K562 (cell line): ENCODE results near the gene RTBDN. TPM values are rescaled to one million over a fixed set of nuclear protein-coding genes. Genes with fewer than 3 reads are reported as not detected.
A peak's percentile ranks its signal among the peaks of the same experiment; 100 is the strongest.

ENCODE experiments used
- ELF4 ChIP-seq: fragments of 450-650 bp; formaldehyde crosslinking; IDR thresholded peaks from 2 replicates; pipeline ENCODE4 v1.4.0; 2022; ENCODE audit warnings: missing genetic modification characterization
- GTF3C2 ChIP-seq: IDR thresholded peaks from 3 replicates; pipeline ENCODE4 v1.6.1; 2011; ENCODE audit warnings: borderline replicate concordance, mild to moderate bottlenecking, moderate library complexity; ENCODE audit not compliant: insufficient read length; ENCODE audit errors: extremely low read depth
- PHB ChIP-seq: fragments of 250-450 bp; sonication (Bioruptor Pico); IDR thresholded peaks from 2 replicates; pipeline ENCODE4 v1.5.0; 2021
- PTTG1 ChIP-seq: fragments of 450-650 bp; IDR thresholded peaks from 2 replicates; pipeline ENCODE4 v1.6.1; 2016; ENCODE audit warnings: low read depth, mild to moderate bottlenecking, missing genetic modification characterization, missing compliant biosample characterization
- RAD21 ChIP-seq, 2 experiments: fragments of 250-450 bp in 1 of 2; fragments of 450-650 bp in 1 of 2; sonication (Bioruptor Pico) in 1 of 2; formaldehyde crosslinking in 1 of 2; IDR thresholded peaks in 1 of 2; conservative IDR thresholded peaks in 1 of 2; 2 replicates each; pipeline versions ENCODE4 v1.4.0 to v1.8.0; 2020 to 2022; ENCODE audit warnings: mild to moderate bottlenecking in 2 of 2, moderate library complexity in 1 of 2
- SRSF9 ChIP-seq: fragments of 200-400 bp; formaldehyde crosslinking; IDR thresholded peaks from 2 replicates; pipeline ENCODE4 v1.6.1; 2017; ENCODE audit warnings: low read depth, low read length, borderline replicate concordance
- ZNF277 ChIP-seq: fragments of 250-450 bp; sonication (Bioruptor Pico); IDR thresholded peaks from 2 replicates; pipeline ENCODE4 v1.8.0; 2022; ENCODE audit warnings: inconsistent platforms, mild to moderate bottlenecking, moderate library complexity, borderline replicate concordance
- ZNF507 ChIP-seq: conservative IDR thresholded peaks from 2 replicates; pipeline ENCODE4 v1.6.1; 2017; ENCODE audit warnings: missing genetic modification characterization, missing compliant biosample characterization
- ZNF639 ChIP-seq, 2 experiments: fragments of 200-800 bp in 1 of 2; sonication (Bioruptor generic) in 1 of 2; sonication (generic) in 1 of 2; formaldehyde crosslinking in 1 of 2; IDR thresholded peaks in 1 of 2; conservative IDR thresholded peaks in 1 of 2; 2 replicates each; pipeline versions ENCODE4 v1.5.0 to v1.6.1; 2016 to 2020; ENCODE audit warnings: missing compliant biosample characterization in 1 of 2, missing genetic modification characterization in 1 of 2, missing genetic modification reagents in 1 of 2
- polyA plus RNA-seq, 8 experiments: library from polyadenylated mRNA; depleted of rRNA in 4 of 8; stranded (reverse) in 5 of 8; unstranded in 3 of 8; fragments of >200 nt; fragmentation: Nextera tagmentation in 2 of 8; fragmentation: Illumina TruSeq in 1 of 8; extraction: Ambion mirVana in 2 of 8; extraction: Trizol in 1 of 8; gene quantifications; 2 replicates each; pipeline versions ENCODE4 v1.2.1 to v1.2.3, GENCODE V29; 2011 to 2014; ENCODE audit warnings: inconsistent platforms in 1 of 8, missing spikeins in 1 of 8
- total RNA-seq, 7 experiments: library from RNA; depleted of rRNA in 6 of 7; stranded (reverse); fragments of >200 nt in 6 of 7; fragmentation: Illumina TruSeq in 2 of 7; extraction: Trizol in 2 of 7; gene quantifications; 2 replicates each; pipeline versions ENCODE4 v1.2.1 to v1.2.3, GENCODE V29; 2011 to 2021; ENCODE audit warnings: low replicate concordance in 1 of 7
- TF ChIP-seq, protein P1 (sequence below): fragments of 150-350 bp; IDR thresholded peaks from 2 replicates; pipeline ENCODE4 v1.6.1; 2014; ENCODE audit warnings: low read depth, mild to moderate bottlenecking, low read length, borderline replicate concordance
- TF ChIP-seq, protein P2 (sequence below): fragments of 450-650 bp; formaldehyde crosslinking; IDR thresholded peaks from 2 replicates; pipeline ENCODE4 v1.4.0; 2020; ENCODE audit warnings: mild to moderate bottlenecking, moderate library complexity

The RTBDN gene
- total and polyA plus RNA-seq, 9 of the 15 experiments (the other 6 are each of a cell fraction or from before 2014, with no cell fraction given): 0.20 to 2.3 (median 0.72) TPM; not detected in 1

DNA sequence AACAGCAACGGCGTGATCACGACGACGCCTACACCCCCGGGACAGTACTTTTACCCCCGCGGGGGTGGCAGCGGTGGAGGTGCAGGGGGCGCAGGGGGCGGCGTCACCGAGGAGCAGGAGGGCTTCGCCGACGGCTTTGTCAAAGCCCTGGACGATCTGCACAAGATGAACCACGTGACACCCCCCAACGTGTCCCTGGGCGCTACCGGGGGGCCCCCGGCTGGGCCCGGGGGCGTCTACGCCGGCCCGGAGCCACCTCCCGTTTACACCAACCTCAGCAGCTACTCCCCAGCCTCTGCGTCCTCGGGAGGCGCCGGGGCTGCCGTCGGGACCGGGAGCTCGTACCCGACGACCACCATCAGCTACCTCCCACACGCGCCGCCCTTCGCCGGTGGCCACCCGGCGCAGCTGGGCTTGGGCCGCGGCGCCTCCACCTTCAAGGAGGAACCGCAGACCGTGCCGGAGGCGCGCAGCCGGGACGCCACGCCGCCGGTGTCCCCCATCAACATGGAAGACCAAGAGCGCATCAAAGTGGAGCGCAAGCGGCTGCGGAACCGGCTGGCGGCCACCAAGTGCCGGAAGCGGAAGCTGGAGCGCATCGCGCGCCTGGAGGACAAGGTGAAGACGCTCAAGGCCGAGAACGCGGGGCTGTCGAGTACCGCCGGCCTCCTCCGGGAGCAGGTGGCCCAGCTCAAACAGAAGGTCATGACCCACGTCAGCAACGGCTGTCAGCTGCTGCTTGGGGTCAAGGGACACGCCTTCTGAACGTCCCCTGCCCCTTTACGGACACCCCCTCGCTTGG, 42.1 kb downstream of the RTBDN start (continued):
- TF ChIP-seq ZNF277 (CRISPR knock-in tag) (no peak), GTF3C2 (no peak), RAD21 (CRISPR knock-in tag; conservative IDR thresholded peaks at IDR 0.05 in 1 of 2, IDR thresholded peaks at IDR 0.05 in 1 of 2) (no peak), PHB (CRISPR knock-in tag) (no peak), PTTG1 (tag) (no peak), ZNF507 (tag) (no peak), ZNF639 (CRISPR knock-in tag; conservative IDR thresholded peaks at IDR 0.05 in 1 of 2, IDR thresholded peaks at IDR 0.05 in 1 of 2) (0 out of 4 replicates have a peak, but pooled peaks of 1 of the 2 experiments have one; percentile 18), ELF4 (CRISPR knock-in tag) (no peak), SRSF9 (no peak)
- TF ChIP-seq, protein P1, sequence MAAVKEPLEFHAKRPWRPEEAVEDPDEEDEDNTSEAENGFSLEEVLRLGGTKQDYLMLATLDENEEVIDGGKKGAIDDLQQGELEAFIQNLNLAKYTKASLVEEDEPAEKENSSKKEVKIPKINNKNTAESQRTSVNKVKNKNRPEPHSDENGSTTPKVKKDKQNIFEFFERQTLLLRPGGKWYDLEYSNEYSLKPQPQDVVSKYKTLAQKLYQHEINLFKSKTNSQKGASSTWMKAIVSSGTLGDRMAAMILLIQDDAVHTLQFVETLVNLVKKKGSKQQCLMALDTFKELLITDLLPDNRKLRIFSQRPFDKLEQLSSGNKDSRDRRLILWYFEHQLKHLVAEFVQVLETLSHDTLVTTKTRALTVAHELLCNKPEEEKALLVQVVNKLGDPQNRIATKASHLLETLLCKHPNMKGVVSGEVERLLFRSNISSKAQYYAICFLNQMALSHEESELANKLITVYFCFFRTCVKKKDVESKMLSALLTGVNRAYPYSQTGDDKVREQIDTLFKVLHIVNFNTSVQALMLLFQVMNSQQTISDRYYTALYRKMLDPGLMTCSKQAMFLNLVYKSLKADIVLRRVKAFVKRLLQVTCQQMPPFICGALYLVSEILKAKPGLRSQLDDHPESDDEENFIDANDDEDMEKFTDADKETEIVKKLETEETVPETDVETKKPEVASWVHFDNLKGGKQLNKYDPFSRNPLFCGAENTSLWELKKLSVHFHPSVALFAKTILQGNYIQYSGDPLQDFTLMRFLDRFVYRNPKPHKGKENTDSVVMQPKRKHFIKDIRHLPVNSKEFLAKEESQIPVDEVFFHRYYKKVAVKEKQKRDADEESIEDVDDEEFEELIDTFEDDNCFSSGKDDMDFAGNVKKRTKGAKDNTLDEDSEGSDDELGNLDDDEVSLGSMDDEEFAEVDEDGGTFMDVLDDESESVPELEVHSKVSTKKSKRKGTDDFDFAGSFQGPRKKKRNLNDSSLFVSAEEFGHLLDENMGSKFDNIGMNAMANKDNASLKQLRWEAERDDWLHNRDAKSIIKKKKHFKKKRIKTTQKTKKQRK: no peak
- TF ChIP-seq, protein P2, sequence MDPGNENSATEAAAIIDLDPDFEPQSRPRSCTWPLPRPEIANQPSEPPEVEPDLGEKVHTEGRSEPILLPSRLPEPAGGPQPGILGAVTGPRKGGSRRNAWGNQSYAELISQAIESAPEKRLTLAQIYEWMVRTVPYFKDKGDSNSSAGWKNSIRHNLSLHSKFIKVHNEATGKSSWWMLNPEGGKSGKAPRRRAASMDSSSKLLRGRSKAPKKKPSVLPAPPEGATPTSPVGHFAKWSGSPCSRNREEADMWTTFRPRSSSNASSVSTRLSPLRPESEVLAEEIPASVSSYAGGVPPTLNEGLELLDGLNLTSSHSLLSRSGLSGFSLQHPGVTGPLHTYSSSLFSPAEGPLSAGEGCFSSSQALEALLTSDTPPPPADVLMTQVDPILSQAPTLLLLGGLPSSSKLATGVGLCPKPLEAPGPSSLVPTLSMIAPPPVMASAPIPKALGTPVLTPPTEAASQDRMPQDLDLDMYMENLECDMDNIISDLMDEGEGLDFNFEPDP (CRISPR knock-in tag): no peak
